Fibroblast of mammary gland (primary cell): ENCODE measurements around the gene RNF7.
"Not testable (repeated sequence)": the region's sequence is repeated elsewhere in the genome, so short reads cannot be mapped to it uniquely, and the experiment has no call there.

Experiments
- DNase-seq: peaks from one replicate; pipeline ENCODE4 v3.0.0-alpha.2; 2010; ENCODE audit warnings: low read depth
- H3K4me3 ChIP-seq: 2 replicates; pipeline ENCODE4 v1.5.1; 2011; ENCODE audit warnings: low read depth, mild to moderate bottlenecking, low read length, moderate library complexity; ENCODE audit not compliant: control insufficient read depth
- TF ChIP-seq, protein P1 (sequence below): conservative IDR thresholded peaks from 2 replicates; pipeline ENCODE4 v1.5.1; 2011; ENCODE audit warnings: low read depth, low read length, inconsistent platforms; ENCODE audit not compliant: control insufficient read depth, insufficient read depth

Gene RNF7

GRCh38 chr3:141779667-141780066 lies 41.6 kb downstream of the RNF7 start:
- TF ChIP-seq, protein P1, sequence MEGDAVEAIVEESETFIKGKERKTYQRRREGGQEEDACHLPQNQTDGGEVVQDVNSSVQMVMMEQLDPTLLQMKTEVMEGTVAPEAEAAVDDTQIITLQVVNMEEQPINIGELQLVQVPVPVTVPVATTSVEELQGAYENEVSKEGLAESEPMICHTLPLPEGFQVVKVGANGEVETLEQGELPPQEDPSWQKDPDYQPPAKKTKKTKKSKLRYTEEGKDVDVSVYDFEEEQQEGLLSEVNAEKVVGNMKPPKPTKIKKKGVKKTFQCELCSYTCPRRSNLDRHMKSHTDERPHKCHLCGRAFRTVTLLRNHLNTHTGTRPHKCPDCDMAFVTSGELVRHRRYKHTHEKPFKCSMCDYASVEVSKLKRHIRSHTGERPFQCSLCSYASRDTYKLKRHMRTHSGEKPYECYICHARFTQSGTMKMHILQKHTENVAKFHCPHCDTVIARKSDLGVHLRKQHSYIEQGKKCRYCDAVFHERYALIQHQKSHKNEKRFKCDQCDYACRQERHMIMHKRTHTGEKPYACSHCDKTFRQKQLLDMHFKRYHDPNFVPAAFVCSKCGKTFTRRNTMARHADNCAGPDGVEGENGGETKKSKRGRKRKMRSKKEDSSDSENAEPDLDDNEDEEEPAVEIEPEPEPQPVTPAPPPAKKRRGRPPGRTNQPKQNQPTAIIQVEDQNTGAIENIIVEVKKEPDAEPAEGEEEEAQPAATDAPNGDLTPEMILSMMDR, result no peak
- DNase-seq, result no peak
- no peak overlapping the region for H3K4me3 ChIP-seq

DNA sequence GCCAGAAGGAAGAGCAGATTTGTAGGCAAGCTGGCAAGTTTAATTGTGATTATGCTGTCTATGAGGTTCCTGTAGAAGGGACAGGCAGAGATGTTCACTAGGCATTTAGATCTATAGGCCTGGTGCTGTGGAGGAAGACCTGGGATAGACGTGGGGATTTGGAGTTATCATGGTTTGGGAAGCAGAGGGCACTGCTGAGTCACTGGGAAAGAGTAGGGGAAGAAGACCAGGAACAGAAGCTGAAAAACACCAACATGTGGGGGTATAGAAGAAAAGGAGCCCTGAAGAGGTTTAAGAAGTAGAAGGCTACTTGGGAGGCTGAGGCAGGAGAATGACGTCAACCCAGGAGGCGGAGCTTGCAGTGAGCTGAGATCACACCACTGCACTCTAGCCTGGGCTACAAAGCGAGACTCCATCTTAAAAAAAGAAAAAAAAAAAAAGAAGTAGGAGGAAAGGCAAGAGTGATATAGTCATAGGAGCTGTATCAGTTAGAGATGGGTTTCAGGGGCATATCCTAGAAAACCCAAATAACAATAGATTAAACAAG lies 44.4 kb downstream of the RNF7 start:
- no peak for DNase-seq
- TF ChIP-seq, protein P1, result peak; percentile 12
- H3K4me3 ChIP-seq, result no peak overlapping the region

GRCh38 chr3:141783632-141784031 lies 45.5 kb downstream of the RNF7 start:
- TF ChIP-seq, protein P1, result no peak
- no peak for DNase-seq
- no peak overlapping the region for H3K4me3 ChIP-seq

DNA sequence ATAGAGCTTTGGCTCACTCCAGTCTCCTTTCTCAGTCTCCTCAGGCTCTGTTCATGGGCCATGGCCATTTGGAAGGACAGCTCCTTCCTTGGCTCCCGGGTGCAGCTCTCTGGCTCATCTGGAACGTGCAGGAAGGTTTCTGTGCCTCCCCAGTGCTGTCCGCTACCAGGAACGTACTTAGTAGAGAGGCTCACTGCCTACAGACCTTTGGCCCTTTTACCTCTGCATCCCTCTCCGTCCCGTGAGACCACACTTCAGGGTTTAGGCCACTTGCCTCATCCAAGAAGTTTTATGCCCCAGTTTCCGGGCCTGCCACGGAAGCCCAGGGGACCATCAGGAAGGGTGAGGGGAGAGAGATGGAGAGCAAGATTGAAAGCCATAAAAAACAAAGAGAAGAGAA lies 46.0 kb downstream of the RNF7 start:
- H3K4me3 ChIP-seq, result no peak overlapping the region
- DNase-seq, result no peak
- TF ChIP-seq, protein P1, result no peak

GRCh38 chr3:141784531-141784930 lies 46.4 kb downstream of the RNF7 start:
- no peak overlapping the region for H3K4me3 ChIP-seq
- no peak for DNase-seq
- TF ChIP-seq, protein P1, result no peak

- TF ChIP-seq, protein P1, result no peak
- no peak overlapping the region for H3K4me3 ChIP-seq
- DNase-seq, result no peak
These were observed 50.1 kb downstream of the RNF7 start for GRCh38 chr3:141788149-141788548.

DNA sequence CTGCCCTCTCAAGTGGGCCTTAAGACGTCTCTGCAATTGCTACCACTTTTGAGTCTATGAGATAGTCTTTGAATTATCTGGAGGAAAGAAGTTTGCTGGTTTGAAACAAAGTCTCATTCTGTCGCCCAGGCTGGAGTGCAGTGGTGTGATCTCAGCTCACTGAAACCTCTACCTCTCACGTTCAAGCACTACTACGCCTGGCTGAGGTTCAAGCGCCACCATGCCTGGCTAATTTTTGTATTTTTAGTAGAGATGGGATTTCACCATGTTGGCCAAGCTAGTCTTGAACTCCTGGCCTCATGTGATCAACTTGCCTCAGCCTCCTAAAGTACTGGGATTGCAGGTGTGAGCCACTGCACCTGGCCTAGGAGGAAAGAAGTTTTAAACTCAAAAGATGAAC lies 50.7 kb downstream of the RNF7 start:
- H3K4me3 ChIP-seq, DNase-seq: not testable (repeated sequence)
